ENCODE measurements around the gene GPX3. TPM values are rescaled to one million over a fixed set of nuclear protein-coding genes. Genes with fewer than 3 reads are reported as not detected.

Gene GPX3
- total and polyA plus RNA-seq, 2 of the 8 experiments (the other 6 are each of a cell fraction or from before 2014, with no cell fraction given), result 27.8 to 77.9 TPM

DNA sequence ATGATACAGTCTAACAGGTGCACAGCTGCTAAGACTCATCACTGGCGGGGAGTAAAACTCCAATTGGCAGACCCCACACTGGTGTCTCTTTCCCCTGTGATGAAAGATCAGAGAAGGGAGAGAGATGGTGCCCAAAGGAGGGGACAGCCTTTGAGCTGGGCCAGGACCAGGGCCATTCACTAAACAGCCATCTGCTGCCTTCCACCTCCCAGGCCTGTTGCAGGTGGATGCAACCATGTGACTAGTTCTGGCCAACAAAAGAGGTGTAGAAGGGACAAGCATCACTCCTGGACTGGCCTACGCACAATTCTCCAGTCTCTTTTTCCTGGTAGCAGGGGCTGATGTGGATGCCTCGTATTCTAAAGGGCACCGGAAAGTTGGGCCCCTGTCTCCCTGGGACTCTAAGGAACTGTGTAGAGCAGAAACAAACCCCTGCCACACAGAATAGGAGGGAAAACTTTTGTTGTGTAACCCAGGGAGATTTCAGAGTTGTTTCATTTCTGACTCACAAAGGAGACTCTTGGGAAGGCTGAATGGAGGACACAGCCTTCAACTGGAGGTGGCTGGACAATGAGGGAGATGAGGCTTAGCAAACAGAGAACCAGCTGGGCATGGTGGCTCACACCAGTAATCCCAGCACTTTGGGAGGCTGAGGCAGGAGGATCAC lies 33.5 kb downstream of the GPX3 start:
- DNase-seq (ENCODE audit: low read depth in 1 of 2, low spot score in 2 of 2) (no peak), FAIRE-seq (no peak)
- no peak overlapping the region for H3K9ac ChIP-seq (replicated peaks in 1 of 4; ENCODE audit: extremely low read depth in 1 of 4, low read depth in 3 of 4, low read length in 3 of 4)
- no peak for TF ChIP-seq EZH2 (IDR thresholded peaks at IDR 0.05; ENCODE audit: low read depth, low read length, severe bottlenecking)
- no peak for TF ChIP-seq TCF12 (IDR thresholded peaks at IDR 0.05; ENCODE audit: low read depth, low read length)
- no peak for TF ChIP-seq JUN (IDR thresholded peaks at IDR 0.05; ENCODE audit: low read depth, low read length)
- no peak for TF ChIP-seq SIX5 (IDR thresholded peaks at IDR 0.05; ENCODE audit: low read depth, low read length)
- no peak for TF ChIP-seq KDM1A (IDR thresholded peaks at IDR 0.05; ENCODE audit: borderline replicate concordance, low read length)
- no peak for TF ChIP-seq RFX5 (IDR thresholded peaks at IDR 0.05; ENCODE audit: borderline replicate concordance, low read depth, low read length)
- no peak for TF ChIP-seq TAF1 (IDR thresholded peaks at IDR 0.05; ENCODE audit: low read depth, low read length)
- no peak for TF ChIP-seq ASH2L (IDR thresholded peaks at IDR 0.05; ENCODE audit: low read length)
- no peak for TF ChIP-seq POLR2A (IDR thresholded peaks at IDR 0.05; ENCODE audit: control extremely low read depth in 1 of 2, low read depth in 2 of 2, low read length in 2 of 2)
- no peak for TF ChIP-seq EP300 (IDR thresholded peaks at IDR 0.05; ENCODE audit: borderline replicate concordance in 1 of 2, low read depth in 2 of 2, low read length in 2 of 2)
- no peak for TF ChIP-seq TEAD4 (IDR thresholded peaks at IDR 0.05; ENCODE audit: low read depth, low read length)
- TF ChIP-seq YY1 (IDR thresholded peaks at IDR 0.05; ENCODE audit: low read depth, low read length), result no peak
- no peak for TF ChIP-seq MAX (IDR thresholded peaks at IDR 0.05)
- no peak for TF ChIP-seq NANOG (IDR thresholded peaks at IDR 0.05; ENCODE audit: insufficient read depth, low read depth, low read length, poor library complexity, severe bottlenecking)
- H3K4me1 ChIP-seq (replicated peaks in 1 of 4; ENCODE audit: control insufficient read depth in 3 of 4, insufficient read depth in 4 of 4, low read length in 3 of 4), result no peaks in the 10 kb centered on the region
- H2AK5ac ChIP-seq (ENCODE audit: low read depth, low read length), result no peak overlapping the region
- H4K8ac ChIP-seq (ENCODE audit: extremely low read depth, insufficient read depth, low read length), result no peak overlapping the region
- H3K18ac ChIP-seq (ENCODE audit: extremely low read depth, low read length), result no peak overlapping the region
- no peak overlapping the region for H4K5ac ChIP-seq (ENCODE audit: insufficient read length, low read depth, low read length)
- H4K91ac ChIP-seq (replicated peaks; ENCODE audit: insufficient read length, low read length), result no peak overlapping the region
- no peak overlapping the region for H2BK120ac ChIP-seq (replicated peaks; ENCODE audit: low read depth, low read length)
- peaks cover 0 to 7% (median 0%) of the 10 kb centered on the region in 4 experiments; a peak in 2 of 8 replicates for H3K36me3 ChIP-seq (ENCODE audit: control insufficient read depth in 2 of 4, insufficient read depth in 4 of 4, low read length in 3 of 4)
- H3K79me1 ChIP-seq (ENCODE audit: low read depth, low read length), result no peaks in the 10 kb centered on the region
- H3K56ac ChIP-seq (replicated peaks; ENCODE audit: insufficient read length, low read depth, low read length), result no peak overlapping the region
- H2BK5ac ChIP-seq (ENCODE audit: low read depth, low read length), result no peak overlapping the region
- H3K79me2 ChIP-seq (ENCODE audit: control insufficient read depth in 1 of 2, insufficient read depth in 2 of 2, low read length in 2 of 2), result no peaks in the 10 kb centered on the region
- ChIA-PET CTCF (ENCODE audit: partially characterized antibody) (interaction anchor here (0.8 to 14.2 kb wide), 10 partner anchors 16 to 470 kb away, joined by 3 to 777 read pairs (median 116); partner anchors contain the start of gene TNIP1), POLR2A (ENCODE audit: partially characterized antibody) (no interaction called here)
- peaks cover 0 to 2% of the 10 kb centered on the region in 2 experiments; a peak in 1 of 4 replicates for H3K9me3 ChIP-seq (ENCODE audit: insufficient read depth in 2 of 2, low read depth in 1 of 2, low read length in 1 of 2)
- H3K4me3 ChIP-seq (ENCODE audit: extremely low read depth in 1 of 4, insufficient read depth in 2 of 4, low read depth in 3 of 4, low read length in 4 of 4), result no peak overlapping the region
- no peaks in the 10 kb centered on the region for H3K23me2 ChIP-seq (ENCODE audit: low read depth, low read length)
- no peak overlapping the region for H3K4me2 ChIP-seq (ENCODE audit: insufficient read depth in 1 of 2, low read depth in 2 of 2, low read length in 2 of 2)
- 94% methylated on average over 4 of the region's 4 CpGs; no CpG with 5 or more reads in 1 of the 2 experiments for WGBS, 2 experiments (ENCODE audit: extremely low coverage in 1 of 2, insufficient coverage in 1 of 2, insufficient read length in 1 of 2, insufficient replicate concordance in 2 of 2, low coverage in 1 of 2, low lambda C conversion rate in 2 of 2, missing lambda C conversion rate in 1 of 2)
- no peak overlapping the region for H2AFZ ChIP-seq (ENCODE audit: low read length)
- no peak overlapping the region for H3K23ac ChIP-seq (ENCODE audit: insufficient read length)
- no peak overlapping the region for H3K4ac ChIP-seq (replicated peaks; ENCODE audit: insufficient read length, low read depth, low read length)
- no peak overlapping the region for H3K27ac ChIP-seq (ENCODE audit: low read depth, low read length)
- H3K27me3 ChIP-seq (replicated peaks in 1 of 4; ENCODE audit: control insufficient read depth in 3 of 4, extremely low read depth in 1 of 4, insufficient read depth in 3 of 4, low read length in 3 of 4), result no peaks in the 10 kb centered on the region
- no peak overlapping the region for H3K14ac ChIP-seq (ENCODE audit: insufficient read length)
- peaks cover 2 to 8% of the 10 kb centered on the region in 2 experiments for H4K20me1 ChIP-seq (replicated peaks in 1 of 2; ENCODE audit: control insufficient read depth in 1 of 2, insufficient read depth in 2 of 2, low read length in 2 of 2)
- no peak overlapping the region for H2BK20ac ChIP-seq (ENCODE audit: low read length)
- no peak overlapping the region for H2BK12ac ChIP-seq (ENCODE audit: low read depth, low read length)
- H2BK15ac ChIP-seq (ENCODE audit: low read length), result no peak overlapping the region
